IPS-11a (cell line): Measurements from ENCODE around the gene SCD.
"Not testable (repeated sequence)": the region's sequence is repeated elsewhere in the genome, so short reads cannot be mapped to it uniquely, and the experiment has no call there.

Experiments
- H3K4me3 ChIP-seq: one replicate; pipeline ENCODE4 v1.5.1; 2013; ENCODE audit warnings: low read depth, low read length, control low read depth

Gene SCD

GRCh38 chr10:100346765-100347567 lies at the start of gene SCD:
Gene SCD (plus strand): TSS chr10:100347233. CDS start chr10:100347505, 272 bp downstream.
- peak within 1 kb of the TSS; percentile 88 for H3K4me3 ChIP-seq

- no peak overlapping the region for H3K4me3 ChIP-seq
Observed at GRCh38 chr10:100297242-100297641, 49.8 kb upstream of the SCD start.

GRCh38 chr10:100301123-100301522 lies 45.9 kb upstream of the SCD start:
- H3K4me3 ChIP-seq: not testable (repeated sequence)

- no peak overlapping the region for H3K4me3 ChIP-seq
Observed at GRCh38 chr10:100303724-100304319, 43.2 kb upstream of the SCD start.

- H3K4me3 ChIP-seq: no peak overlapping the region
Observed at GRCh38 chr10:100304414-100304813, 42.6 kb upstream of the SCD start.

GRCh38 chr10:100306861-100307260 lies 40.2 kb upstream of the SCD start:
- no peak overlapping the region for H3K4me3 ChIP-seq

GRCh38 chr10:100307684-100308083 lies 39.3 kb upstream of the SCD start:
- H3K4me3 ChIP-seq: no peak overlapping the region

- no peak overlapping the region for H3K4me3 ChIP-seq
Observed at GRCh38 chr10:100311298-100311697, 35.7 kb upstream of the SCD start.

GRCh38 chr10:100315615-100316014 lies 31.4 kb upstream of the SCD start:
- H3K4me3 ChIP-seq: no peak overlapping the region

- H3K4me3 ChIP-seq: no peak overlapping the region
Observed at GRCh38 chr10:100318207-100318606, 28.8 kb upstream of the SCD start.

GRCh38 chr10:100319707-100320402 lies 27.2 kb upstream of the SCD start:
- no peak overlapping the region for H3K4me3 ChIP-seq

- no peak overlapping the region for H3K4me3 ChIP-seq
Observed at GRCh38 chr10:100325158-100325557, 21.9 kb upstream of the SCD start.

- H3K4me3 ChIP-seq: no peak overlapping the region
Observed at GRCh38 chr10:100327007-100327717, 19.9 kb upstream of the SCD start.

- H3K4me3 ChIP-seq: no peak overlapping the region
Observed at GRCh38 chr10:100327718-100328009, 19.4 kb upstream of the SCD start.

- no peak overlapping the region for H3K4me3 ChIP-seq
Observed at GRCh38 chr10:100328198-100328597, 18.8 kb upstream of the SCD start.

- H3K4me3 ChIP-seq: no peak within 1 kb of the TSS
Observed at GRCh38 chr10:100330079-100330478, 17.0 kb upstream of the SCD start, which contains the start of gene PKD2L1. Gene PKD2L1 (minus strand): TSS chr10:100330228. CDS start chr10:100330103, 125 bp downstream.

GRCh38 chr10:100333106-100333505 lies 13.9 kb upstream of the SCD start:
- no peak overlapping the region for H3K4me3 ChIP-seq

GRCh38 chr10:100333661-100334440 lies 13.2 kb upstream of the SCD start:
- no peak overlapping the region for H3K4me3 ChIP-seq

GRCh38 chr10:100334762-100335161 lies 12.3 kb upstream of the SCD start:
- H3K4me3 ChIP-seq: no peak overlapping the region

- no peak overlapping the region for H3K4me3 ChIP-seq
Observed at GRCh38 chr10:100338434-100339036, 8.5 kb upstream of the SCD start.
